ENCODE measurements around the gene MYO5A. TPM values are rescaled to one million over a fixed set of nuclear protein-coding genes. Genes with fewer than 3 reads are reported as not detected.

Gene MYO5A
- total and polyA plus RNA-seq, 10 of the 15 experiments (the other 5 are each of a cell fraction or from before 2014, with no cell fraction given): 4.2 to 42.9 (median 31.1) TPM

- Histone ChIP-seq H3K79me2 (ENCODE audit: control insufficient read depth, insufficient read depth, low read length) (no peaks in the 10 kb centered on the region; the same call in 1 of the 2 replicates), H3K9me3 (replicated peaks; ENCODE audit: control insufficient read depth, insufficient read depth, low read length) (no peaks in the 10 kb centered on the region; the same call in 2 of the 3 replicates), H4K20me1 (ENCODE audit: control insufficient read depth, insufficient read depth) (no peaks in the 10 kb centered on the region), H3K9ac (ENCODE audit: control insufficient read depth, insufficient read depth, low read length) (peak overlapping the region; percentile 62), H3K27ac (ENCODE audit: control insufficient read depth, insufficient read depth) (peak overlapping the region; percentile 98), H3K4me3 (0 out of 2 replicates have a peak overlapping the region, but pooled peaks have one; percentile 22), H3K36me3 (ENCODE audit: control insufficient read depth in 2 of 2, insufficient read depth in 2 of 2, low read length in 1 of 2) (peaks cover 3 to 6% of the 10 kb centered on the region in 2 experiments; a peak in 3 of 4 replicates), H2AFZ (ENCODE audit: control insufficient read depth, low read depth, low read length) (peak overlapping the region; percentile 9), H3K4me2 (ENCODE audit: control insufficient read depth, insufficient read depth) (peak overlapping the region; percentile 46), H3K27me3 (replicated peaks in 1 of 2; ENCODE audit: control insufficient read depth in 2 of 2, insufficient read depth in 2 of 2, low read length in 1 of 2) (no peaks in the 10 kb centered on the region), H3K4me1 (ENCODE audit: control insufficient read depth, insufficient read depth, low read length) (peaks cover 47% of the 10 kb centered on the region)
- peak; percentile 68 for ATAC-seq
- intact Hi-C loops (cut with micrococcal nuclease; ENCODE audit: unreplicated experiment): loop anchor here (2.0 to 5.0 kb wide), 3 partner anchors 88 to 188 kb away; partner anchors contain the start of genes ARPP19 and MYO5A
- ChIA-PET SMC1A (ENCODE audit: uncharacterized antibody, unreplicated experiment) (interaction anchor here (0.6 to 5.6 kb wide), 18 partner anchors 9 to 483 kb away, joined by 3 to 61 read pairs (median 4); no protein-coding TSS in a partner anchor), CTCF (interaction anchor here (0.6 to 4.8 kb wide), 8 partner anchors 9 to 352 kb away, joined by 3 to 46 read pairs (median 4); no protein-coding TSS in a partner anchor), POLR2A (interaction anchor here (0.6 to 2.2 kb wide), 6 partner anchors 9 to 168 kb away, joined by 3 to 16 read pairs (median 8); no protein-coding TSS in a partner anchor), RAD21 (ENCODE audit: unreplicated experiment) (interaction anchor here (0.8 to 4.4 kb wide), 10 partner anchors 10 to 185 kb away, joined by 3 to 59 read pairs (median 5); partner anchors contain the start of gene MYO5A)
- DNase-seq (ENCODE audit: low read depth, low spot score): peak; percentile 77
- no peak for FAIRE-seq
- in situ Hi-C loops (cut with MboI): loop anchor here (5.0 kb wide), 1 partner anchor 362 kb away; the partner anchor contains the start of gene MAPK6
- WGBS (ENCODE audit: insufficient coverage, insufficient replicate concordance, low lambda C conversion rate, missing lambda C conversion rate): under 1% methylated on average over 6 of the region's 6 CpGs
- TSS peak; percentile 93 for BruUV-seq (replicated peaks)
- TF ChIP-seq E2F4 (IDR thresholded peaks at IDR 0.05; ENCODE audit: low read depth, low read length) (no peak), EP300 (IDR thresholded peaks at IDR 0.05; ENCODE audit: borderline replicate concordance in 1 of 2, control insufficient read depth in 1 of 2, low read depth in 2 of 2, low read length in 2 of 2) (peak; percentile 49; a peak in 2 of 4 replicates), BCL11A (IDR thresholded peaks at IDR 0.05; ENCODE audit: low read depth, low read length) (peak; percentile 55; the same call in 1 of the 2 replicates), GATAD2B (conservative IDR thresholded peaks at IDR 0.05; ENCODE audit: low read depth) (no peak), PAX5 (IDR thresholded peaks at IDR 0.05; ENCODE audit: borderline replicate concordance, low read depth, low read length) (0 out of 2 replicates have a peak, but pooled peaks have one; percentile 14), BACH1 (IDR thresholded peaks at IDR 0.05; ENCODE audit: borderline replicate concordance) (peak; percentile 23; the same call in 1 of the 2 replicates), CUX1 (IDR thresholded peaks at IDR 0.05; ENCODE audit: insufficient replicate concordance, low read depth, low read length) (peak; percentile 69), POLR2AphosphoS5 (IDR thresholded peaks at IDR 0.05; ENCODE audit: low read length) (peak; percentile 36), BMI1 (IDR thresholded peaks at IDR 0.05; ENCODE audit: borderline replicate concordance) (0 out of 2 replicates have a peak, but pooled peaks have one; percentile 21), IKZF2 (IDR thresholded peaks at IDR 0.05) (peak; percentile 50 to 52; a peak in 2 of 4 replicates), EED (IDR thresholded peaks at IDR 0.05; ENCODE audit: low read depth) (peak; percentile 52; the same call in 1 of the 2 replicates), DPF2 (IDR thresholded peaks at IDR 0.05) (peak; percentile 23; the same call in 1 of the 2 replicates), SUZ12 (IDR thresholded peaks at IDR 0.05; ENCODE audit: unreplicated experiment) (no peak), MEF2A (IDR thresholded peaks at IDR 0.05; ENCODE audit: insufficient read depth, low read depth, low read length) (0 out of 2 replicates have a peak, but pooled peaks have one; percentile 19), SMARCA5 (IDR thresholded peaks at IDR 0.05) (peak; percentile 79; the same call in 1 of the 2 replicates), POLR2AphosphoS2 (IDR thresholded peaks at IDR 0.05; ENCODE audit: low read depth, low read length) (no peak), NBN (IDR thresholded peaks at IDR 0.05) (peak; percentile 58)
Measured at GRCh38 chr15:52378746-52379394, 149.8 kb downstream of the MYO5A start.
